SK-N-SH treated with all-trans-retinoic acid at 6 μM for 48 hours (cell line): ENCODE results near the gene S100B.

Experiments
- ATAC-seq: fragments of 200-7000 bp; cut with Tn5 transposase; 3 replicates; pipeline ENCODE4 v1.9.1; 2020; ENCODE audit warnings: mild to moderate bottlenecking, moderate library complexity
- ARNTL ChIP-seq: fragments of 450-650 bp; formaldehyde crosslinking; IDR thresholded peaks from 2 replicates; pipeline ENCODE4 v1.5.0; 2020; ENCODE audit warnings: low read depth, mild to moderate bottlenecking, moderate library complexity, borderline replicate concordance
- BACH2 ChIP-seq: fragments of 250-450 bp; sonication (Bioruptor Pico); IDR thresholded peaks from 2 replicates; pipeline ENCODE4 v1.9.0; 2021; ENCODE audit warnings: mild to moderate bottlenecking, borderline replicate concordance
- CSDC2 ChIP-seq: fragments of 250-450 bp; sonication (Bioruptor Pico); IDR thresholded peaks from 2 replicates; pipeline ENCODE4 v1.5.0; 2020; ENCODE audit warnings: mild to moderate bottlenecking, moderate library complexity
- ESRRG ChIP-seq: fragments of 250-450 bp; sonication (Bioruptor Pico); IDR thresholded peaks from 2 replicates; pipeline ENCODE4 v1.6.1; 2021; ENCODE audit warnings: mild to moderate bottlenecking
- GLIS3 ChIP-seq: fragments of 250-450 bp; sonication (Bioruptor Pico); IDR thresholded peaks from 2 replicates; pipeline ENCODE4 v1.5.0; 2020; ENCODE audit warnings: mild to moderate bottlenecking, moderate library complexity
- ISL1 ChIP-seq: fragments of 250-450 bp; sonication (Bioruptor Pico); IDR thresholded peaks from 2 replicates; pipeline ENCODE4 v2.1.2; 2022; ENCODE audit warnings: mild to moderate bottlenecking, moderate library complexity
- OSR1 ChIP-seq: fragments of 250-450 bp; sonication (Bioruptor Pico); IDR thresholded peaks from 2 replicates; pipeline ENCODE4 v1.8.0; 2022; ENCODE audit warnings: moderate library complexity, mild to moderate bottlenecking, inconsistent platforms
- PPARA ChIP-seq: fragments of 250-450 bp; sonication (Bioruptor Pico); IDR thresholded peaks from 2 replicates; pipeline ENCODE4 v1.5.0; 2020; ENCODE audit warnings: mild to moderate bottlenecking, borderline replicate concordance
- RARB ChIP-seq: fragments of 250-450 bp; sonication (Bioruptor Pico); IDR thresholded peaks from 2 replicates; pipeline ENCODE4 v1.8.0; 2021; ENCODE audit warnings: mild to moderate bottlenecking, moderate library complexity
- TCF4 ChIP-seq: fragments of 250-450 bp; sonication (Bioruptor Pico); IDR thresholded peaks from 2 replicates; pipeline ENCODE4 v1.8.0; 2021; ENCODE audit warnings: mild to moderate bottlenecking, moderate library complexity, borderline replicate concordance
- TOX ChIP-seq: fragments of 250-450 bp; sonication (Bioruptor Pico); IDR thresholded peaks from 2 replicates; pipeline ENCODE4 v1.8.0; 2021; ENCODE audit warnings: mild to moderate bottlenecking, moderate library complexity, borderline replicate concordance
- ZC3H10 ChIP-seq: fragments of 250-450 bp; sonication (Bioruptor Pico); IDR thresholded peaks from 2 replicates; pipeline ENCODE4 v1.5.1; 2021; ENCODE audit warnings: mild to moderate bottlenecking, moderate library complexity
- ZFP3 ChIP-seq: fragments of 250-450 bp; sonication (Bioruptor Pico); IDR thresholded peaks from 2 replicates; pipeline ENCODE4 v1.5.0; 2020; ENCODE audit warnings: mild to moderate bottlenecking, moderate library complexity
- ZFP30 ChIP-seq: fragments of 450-650 bp; formaldehyde crosslinking; IDR thresholded peaks from 2 replicates; pipeline ENCODE4 v1.5.0; 2022; ENCODE audit warnings: mild to moderate bottlenecking, moderate library complexity
- ZNF565 ChIP-seq: fragments of 450-650 bp; formaldehyde crosslinking; conservative IDR thresholded peaks from 2 replicates; pipeline ENCODE4 v1.5.0; 2020; ENCODE audit warnings: low read depth, mild to moderate bottlenecking, moderate library complexity
- ZNF70 ChIP-seq: fragments of 450-650 bp; formaldehyde crosslinking; IDR thresholded peaks from 2 replicates; pipeline ENCODE4 v1.5.0; 2020; ENCODE audit warnings: mild to moderate bottlenecking, moderate library complexity
- ZNF8 ChIP-seq: fragments of 450-650 bp; formaldehyde crosslinking; IDR thresholded peaks from 2 replicates; pipeline ENCODE4 v1.5.0; 2020; ENCODE audit warnings: mild to moderate bottlenecking, moderate library complexity
- TF ChIP-seq, protein P1 (sequence below): fragments of 250-450 bp; sonication (Bioruptor Pico); IDR thresholded peaks from 2 replicates; pipeline ENCODE4 v1.5.1; 2021; ENCODE audit warnings: mild to moderate bottlenecking, moderate library complexity
- TF ChIP-seq, protein P2 (sequence below): fragments of 250-450 bp; sonication (Bioruptor Pico); IDR thresholded peaks from 2 replicates; pipeline ENCODE4 v1.5.0; 2020; ENCODE audit warnings: mild to moderate bottlenecking, moderate library complexity
- TF ChIP-seq, protein P3 (sequence below): fragments of 250-450 bp; sonication (Bioruptor Pico); IDR thresholded peaks from 2 replicates; pipeline ENCODE4 v1.8.0; 2020; ENCODE audit warnings: mild to moderate bottlenecking, moderate library complexity, borderline replicate concordance
- TF ChIP-seq, protein P4 (sequence below): fragments of 250-450 bp; sonication (Bioruptor Pico); IDR thresholded peaks from 2 replicates; pipeline ENCODE4 v1.8.0; 2021; ENCODE audit warnings: low read depth, mild to moderate bottlenecking, moderate library complexity, borderline replicate concordance
- TF ChIP-seq, protein P5 (sequence below): fragments of 250-450 bp; sonication (Bioruptor Pico); IDR thresholded peaks from 2 replicates; pipeline ENCODE4 v1.5.1; 2020; ENCODE audit warnings: low read depth, mild to moderate bottlenecking, moderate library complexity

S100B gene

DNA sequence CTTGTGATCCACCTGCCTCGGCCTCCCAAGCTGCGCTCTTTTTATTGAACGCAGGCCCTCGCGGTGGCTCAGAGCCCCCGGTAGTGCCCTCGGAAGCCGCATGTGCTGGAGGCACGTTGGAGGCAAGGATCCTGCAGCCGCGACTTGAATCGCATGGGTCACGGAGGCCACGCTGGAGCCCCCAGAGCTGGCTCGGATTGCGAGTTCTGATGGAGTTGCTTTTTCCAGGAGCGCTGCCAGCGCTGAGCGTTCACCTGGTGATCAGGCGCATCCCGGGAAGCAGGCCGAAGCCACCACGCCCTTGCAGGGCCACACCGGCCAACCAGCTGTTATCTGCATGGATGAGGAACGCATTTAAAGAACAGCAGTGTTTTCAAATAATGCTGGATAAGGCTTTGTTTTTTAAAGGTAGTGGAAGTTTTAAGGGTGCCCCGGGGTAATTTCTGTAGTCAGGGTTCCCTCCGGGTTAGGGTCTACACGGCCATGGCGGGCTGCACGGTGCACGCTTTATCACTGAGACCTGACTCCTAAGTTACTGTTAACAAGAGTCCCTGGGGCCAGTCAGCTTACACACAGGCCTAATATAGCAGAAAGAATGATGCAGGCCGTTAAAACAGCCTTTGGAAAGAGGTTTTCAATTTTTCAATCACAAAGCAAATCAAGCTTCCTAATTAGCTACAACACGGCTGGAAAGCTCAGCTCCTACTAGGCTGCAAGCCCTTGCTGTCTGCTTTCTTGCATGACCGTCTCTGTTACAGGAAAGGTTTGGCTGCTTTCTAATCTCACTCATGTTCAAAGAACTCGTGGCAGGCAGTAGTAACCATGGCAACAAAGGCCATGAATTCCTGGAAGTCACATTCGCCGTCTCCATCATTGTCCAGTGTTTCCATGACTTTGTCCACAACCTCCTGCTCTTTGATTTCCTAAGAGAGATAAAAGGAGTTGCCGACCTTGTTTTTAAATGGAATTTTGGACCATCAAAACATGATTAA lies 6.0 kb downstream of the S100B start:
- peak; percentile 88 for ATAC-seq

DNA sequence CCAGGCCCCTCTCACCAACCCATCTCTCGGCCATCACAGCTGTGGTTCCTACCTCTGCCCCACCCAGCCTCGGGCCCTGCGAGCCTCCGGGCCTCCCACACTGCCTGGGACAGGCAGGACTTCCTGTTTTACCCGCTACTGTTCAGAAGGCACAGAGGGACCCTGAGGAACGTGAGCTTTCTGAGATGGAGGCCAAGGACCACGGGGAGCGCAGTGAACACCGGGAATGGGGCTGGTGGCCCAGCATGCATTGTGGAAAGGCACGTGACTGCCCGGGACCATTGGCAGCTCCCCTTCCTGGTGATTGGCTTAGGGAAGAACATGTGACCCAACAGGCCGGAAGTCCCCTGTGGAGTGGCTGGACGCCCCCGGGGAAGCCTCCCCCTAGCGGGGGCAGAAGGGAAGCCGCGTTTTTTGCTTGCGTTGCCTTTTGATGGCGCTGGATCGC lies 7.0 kb downstream of the S100B start:
- TF ChIP-seq OSR1 (CRISPR knock-in tag) (no peak), ZC3H10 (no peak), TCF4 (CRISPR knock-in tag) (no peak), ESRRG (no peak), RARB (no peak), CSDC2 (no peak), ZFP30 (CRISPR knock-in tag) (no peak), ISL1 (no peak), ZNF565 (CRISPR knock-in tag) (no peak), GLIS3 (CRISPR knock-in tag) (no peak), ZNF70 (CRISPR knock-in tag) (no peak), ZNF8 (CRISPR knock-in tag) (no peak), TOX (no peak), ARNTL (CRISPR knock-in tag) (no peak)
- TF ChIP-seq, protein P1, sequence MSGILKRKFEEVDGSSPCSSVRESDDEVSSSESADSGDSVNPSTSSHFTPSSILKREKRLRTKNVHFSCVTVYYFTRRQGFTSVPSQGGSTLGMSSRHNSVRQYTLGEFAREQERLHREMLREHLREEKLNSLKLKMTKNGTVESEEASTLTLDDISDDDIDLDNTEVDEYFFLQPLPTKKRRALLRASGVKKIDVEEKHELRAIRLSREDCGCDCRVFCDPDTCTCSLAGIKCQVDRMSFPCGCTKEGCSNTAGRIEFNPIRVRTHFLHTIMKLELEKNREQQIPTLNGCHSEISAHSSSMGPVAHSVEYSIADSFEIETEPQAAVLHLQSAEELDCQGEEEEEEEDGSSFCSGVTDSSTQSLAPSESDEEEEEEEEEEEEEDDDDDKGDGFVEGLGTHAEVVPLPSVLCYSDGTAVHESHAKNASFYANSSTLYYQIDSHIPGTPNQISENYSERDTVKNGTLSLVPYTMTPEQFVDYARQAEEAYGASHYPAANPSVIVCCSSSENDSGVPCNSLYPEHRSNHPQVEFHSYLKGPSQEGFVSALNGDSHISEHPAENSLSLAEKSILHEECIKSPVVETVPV (CRISPR knock-in tag), result no peak
- TF ChIP-seq, protein P2, sequence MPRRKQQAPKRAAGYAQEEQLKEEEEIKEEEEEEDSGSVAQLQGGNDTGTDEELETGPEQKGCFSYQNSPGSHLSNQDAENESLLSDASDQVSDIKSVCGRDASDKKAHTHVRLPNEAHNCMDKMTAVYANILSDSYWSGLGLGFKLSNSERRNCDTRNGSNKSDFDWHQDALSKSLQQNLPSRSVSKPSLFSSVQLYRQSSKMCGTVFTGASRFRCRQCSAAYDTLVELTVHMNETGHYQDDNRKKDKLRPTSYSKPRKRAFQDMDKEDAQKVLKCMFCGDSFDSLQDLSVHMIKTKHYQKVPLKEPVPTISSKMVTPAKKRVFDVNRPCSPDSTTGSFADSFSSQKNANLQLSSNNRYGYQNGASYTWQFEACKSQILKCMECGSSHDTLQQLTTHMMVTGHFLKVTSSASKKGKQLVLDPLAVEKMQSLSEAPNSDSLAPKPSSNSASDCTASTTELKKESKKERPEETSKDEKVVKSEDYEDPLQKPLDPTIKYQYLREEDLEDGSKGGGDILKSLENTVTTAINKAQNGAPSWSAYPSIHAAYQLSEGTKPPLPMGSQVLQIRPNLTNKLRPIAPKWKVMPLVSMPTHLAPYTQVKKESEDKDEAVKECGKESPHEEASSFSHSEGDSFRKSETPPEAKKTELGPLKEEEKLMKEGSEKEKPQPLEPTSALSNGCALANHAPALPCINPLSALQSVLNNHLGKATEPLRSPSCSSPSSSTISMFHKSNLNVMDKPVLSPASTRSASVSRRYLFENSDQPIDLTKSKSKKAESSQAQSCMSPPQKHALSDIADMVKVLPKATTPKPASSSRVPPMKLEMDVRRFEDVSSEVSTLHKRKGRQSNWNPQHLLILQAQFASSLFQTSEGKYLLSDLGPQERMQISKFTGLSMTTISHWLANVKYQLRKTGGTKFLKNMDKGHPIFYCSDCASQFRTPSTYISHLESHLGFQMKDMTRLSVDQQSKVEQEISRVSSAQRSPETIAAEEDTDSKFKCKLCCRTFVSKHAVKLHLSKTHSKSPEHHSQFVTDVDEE, result no peak
- TF ChIP-seq, protein P3, sequence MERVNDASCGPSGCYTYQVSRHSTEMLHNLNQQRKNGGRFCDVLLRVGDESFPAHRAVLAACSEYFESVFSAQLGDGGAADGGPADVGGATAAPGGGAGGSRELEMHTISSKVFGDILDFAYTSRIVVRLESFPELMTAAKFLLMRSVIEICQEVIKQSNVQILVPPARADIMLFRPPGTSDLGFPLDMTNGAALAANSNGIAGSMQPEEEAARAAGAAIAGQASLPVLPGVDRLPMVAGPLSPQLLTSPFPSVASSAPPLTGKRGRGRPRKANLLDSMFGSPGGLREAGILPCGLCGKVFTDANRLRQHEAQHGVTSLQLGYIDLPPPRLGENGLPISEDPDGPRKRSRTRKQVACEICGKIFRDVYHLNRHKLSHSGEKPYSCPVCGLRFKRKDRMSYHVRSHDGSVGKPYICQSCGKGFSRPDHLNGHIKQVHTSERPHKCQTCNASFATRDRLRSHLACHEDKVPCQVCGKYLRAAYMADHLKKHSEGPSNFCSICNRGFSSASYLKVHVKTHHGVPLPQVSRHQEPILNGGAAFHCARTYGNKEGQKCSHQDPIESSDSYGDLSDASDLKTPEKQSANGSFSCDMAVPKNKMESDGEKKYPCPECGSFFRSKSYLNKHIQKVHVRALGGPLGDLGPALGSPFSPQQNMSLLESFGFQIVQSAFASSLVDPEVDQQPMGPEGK (CRISPR knock-in tag), result no peak
- TF ChIP-seq, protein P4, sequence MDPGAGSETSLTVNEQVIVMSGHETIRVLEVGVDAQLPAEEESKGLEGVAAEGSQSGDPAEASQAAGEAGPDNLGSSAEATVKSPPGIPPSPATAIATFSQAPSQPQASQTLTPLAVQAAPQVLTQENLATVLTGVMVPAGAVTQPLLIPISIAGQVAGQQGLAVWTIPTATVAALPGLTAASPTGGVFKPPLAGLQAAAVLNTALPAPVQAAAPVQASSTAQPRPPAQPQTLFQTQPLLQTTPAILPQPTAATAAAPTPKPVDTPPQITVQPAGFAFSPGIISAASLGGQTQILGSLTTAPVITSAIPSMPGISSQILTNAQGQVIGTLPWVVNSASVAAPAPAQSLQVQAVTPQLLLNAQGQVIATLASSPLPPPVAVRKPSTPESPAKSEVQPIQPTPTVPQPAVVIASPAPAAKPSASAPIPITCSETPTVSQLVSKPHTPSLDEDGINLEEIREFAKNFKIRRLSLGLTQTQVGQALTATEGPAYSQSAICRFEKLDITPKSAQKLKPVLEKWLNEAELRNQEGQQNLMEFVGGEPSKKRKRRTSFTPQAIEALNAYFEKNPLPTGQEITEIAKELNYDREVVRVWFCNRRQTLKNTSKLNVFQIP (CRISPR knock-in tag), result no peak
- no peak for ATAC-seq

More for the DNA sequence above, 6.0 kb downstream of the S100B start:
- TF ChIP-seq ESRRG (no peak), RARB (no peak), ZFP3 (CRISPR knock-in tag) (peak; percentile 78; the same call in 1 of the 2 replicates), BACH2 (CRISPR knock-in tag) (no peak)

DNA sequence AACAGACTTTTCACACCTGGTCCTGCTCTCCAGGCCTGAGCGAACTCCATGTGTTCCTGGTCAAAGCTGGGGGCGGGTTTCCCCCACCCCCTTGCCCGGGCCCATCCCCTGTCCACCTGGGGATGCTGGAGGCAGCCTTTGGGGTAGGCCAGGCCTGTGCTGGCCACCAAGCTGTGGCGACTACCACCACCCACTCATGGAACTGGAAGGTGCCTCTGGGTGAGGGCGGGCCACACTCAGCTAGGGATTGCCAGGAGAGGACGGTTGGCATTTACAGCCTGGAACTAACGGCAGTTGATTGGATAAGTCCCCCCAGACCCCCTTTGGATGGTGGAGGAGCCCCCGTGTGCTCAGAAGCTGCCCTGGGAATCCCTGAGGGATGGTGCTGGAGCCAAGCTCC lies 7.9 kb downstream of the S100B start:
- no peak for ATAC-seq
- TF ChIP-seq, protein P2, result no peak
- TF ChIP-seq ZC3H10 (no peak), BACH2 (CRISPR knock-in tag) (no peak), OSR1 (CRISPR knock-in tag) (no peak), ZNF70 (CRISPR knock-in tag) (no peak), ZFP3 (CRISPR knock-in tag) (no peak), RARB (no peak), ARNTL (CRISPR knock-in tag) (no peak), GLIS3 (CRISPR knock-in tag) (no peak), ISL1 (no peak), ZFP30 (CRISPR knock-in tag) (no peak), PPARA (CRISPR knock-in tag) (no peak)
- TF ChIP-seq, protein P5, sequence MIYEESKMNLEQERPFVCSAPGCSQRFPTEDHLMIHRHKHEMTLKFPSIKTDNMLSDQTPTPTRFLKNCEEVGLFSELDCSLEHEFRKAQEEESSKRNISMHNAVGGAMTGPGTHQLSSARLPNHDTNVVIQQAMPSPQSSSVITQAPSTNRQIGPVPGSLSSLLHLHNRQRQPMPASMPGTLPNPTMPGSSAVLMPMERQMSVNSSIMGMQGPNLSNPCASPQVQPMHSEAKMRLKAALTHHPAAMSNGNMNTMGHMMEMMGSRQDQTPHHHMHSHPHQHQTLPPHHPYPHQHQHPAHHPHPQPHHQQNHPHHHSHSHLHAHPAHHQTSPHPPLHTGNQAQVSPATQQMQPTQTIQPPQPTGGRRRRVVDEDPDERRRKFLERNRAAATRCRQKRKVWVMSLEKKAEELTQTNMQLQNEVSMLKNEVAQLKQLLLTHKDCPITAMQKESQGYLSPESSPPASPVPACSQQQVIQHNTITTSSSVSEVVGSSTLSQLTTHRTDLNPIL (CRISPR knock-in tag), result no peak
- TF ChIP-seq, protein P3 (CRISPR knock-in tag), result no peak
